ENCODE data around the gene RAC3.

- TF ChIP-seq CTCF (IDR thresholded peaks at IDR 0.05) (no peak), EP300 (IDR thresholded peaks at IDR 0.05) (no peak), POLR2A (IDR thresholded peaks at IDR 0.05; ENCODE audit: low read depth) (no peak), POLR2AphosphoS5 (IDR thresholded peaks at IDR 0.05) (no peak)
Observed at GRCh38 chr17:82056729-82057621, 25.5 kb downstream of the RAC3 start.

Data from esophagus muscularis mucosa (tissue), 4 donors.